HEK293 (cell line): ENCODE measurements around the gene ZNF780B.

ENCODE experiments used
- BCL11B ChIP-seq: fragments of 450-650 bp; formaldehyde crosslinking; IDR thresholded peaks from 2 replicates; pipeline ENCODE4 v1.5.1; 2016; ENCODE audit warnings: low read depth, missing biosample characterization, missing genetic modification characterization
- GLI4 ChIP-seq: fragments of 450-650 bp; formaldehyde crosslinking; IDR thresholded peaks from 2 replicates; pipeline ENCODE4 v1.5.1; 2016; ENCODE audit warnings: missing biosample characterization, missing genetic modification characterization
- KLF7 ChIP-seq: fragments of 450-650 bp; formaldehyde crosslinking; IDR thresholded peaks from 2 replicates; pipeline ENCODE4 v1.5.1; 2016; ENCODE audit warnings: missing biosample characterization, missing genetic modification characterization, borderline replicate concordance
- OVOL3 ChIP-seq: fragments of 450-650 bp; formaldehyde crosslinking; IDR thresholded peaks from 2 replicates; pipeline ENCODE4 v1.5.1; 2016; ENCODE audit warnings: missing biosample characterization, missing genetic modification characterization
- SALL2 ChIP-seq: fragments of 450-650 bp; formaldehyde crosslinking; IDR thresholded peaks from 2 replicates; pipeline ENCODE4 v1.5.0; 2017; ENCODE audit warnings: missing biosample characterization, mild to moderate bottlenecking, missing genetic modification characterization, borderline replicate concordance
- SCRT2 ChIP-seq: fragments of 450-650 bp; formaldehyde crosslinking; IDR thresholded peaks from 2 replicates; pipeline ENCODE4 v1.5.1; 2016; ENCODE audit warnings: missing biosample characterization, missing genetic modification characterization
- SETDB1 ChIP-seq: IDR thresholded peaks from one replicate; pipeline ENCODE4 v1.6.1; 2017; ENCODE audit warnings: mild to moderate bottlenecking, low read length, moderate library complexity, mixed read lengths; ENCODE audit not compliant: insufficient read length
- SP2 ChIP-seq: fragments of 450-650 bp; formaldehyde crosslinking; IDR thresholded peaks from 2 replicates; pipeline ENCODE4 v1.5.1; 2016; ENCODE audit warnings: missing biosample characterization, missing genetic modification characterization
- YY1 ChIP-seq: fragments of 450-650 bp; formaldehyde crosslinking; IDR thresholded peaks from 2 replicates; pipeline ENCODE4 v1.5.1; 2018; ENCODE audit warnings: missing biosample characterization, missing genetic modification characterization
- ZBTB1 ChIP-seq: fragments of 450-650 bp; formaldehyde crosslinking; IDR thresholded peaks from 2 replicates; pipeline ENCODE4 v1.5.1; 2016; ENCODE audit warnings: missing biosample characterization, missing genetic modification characterization
- ZBTB7A ChIP-seq: fragments of 450-650 bp; formaldehyde crosslinking; IDR thresholded peaks from 2 replicates; pipeline ENCODE4 v1.5.1; 2016; ENCODE audit warnings: low read depth, missing biosample characterization, missing genetic modification characterization
- ZBTB8A ChIP-seq: fragments of 450-650 bp; formaldehyde crosslinking; IDR thresholded peaks from 2 replicates; pipeline ENCODE4 v1.5.1; 2016; ENCODE audit warnings: missing biosample characterization, missing genetic modification characterization
- ZIC2 ChIP-seq: fragments of 450-650 bp; formaldehyde crosslinking; IDR thresholded peaks from 2 replicates; pipeline ENCODE4 v1.5.1; 2016; ENCODE audit warnings: missing biosample characterization, missing genetic modification characterization
- ZNF155 ChIP-seq: fragments of 450-650 bp; formaldehyde crosslinking; IDR thresholded peaks from 2 replicates; pipeline ENCODE4 v1.5.1; 2016; ENCODE audit warnings: missing biosample characterization, missing genetic modification characterization
- ZNF202 ChIP-seq: fragments of 450-650 bp; formaldehyde crosslinking; IDR thresholded peaks from 2 replicates; pipeline ENCODE4 v1.5.1; 2016; ENCODE audit warnings: missing biosample characterization, missing genetic modification characterization, borderline replicate concordance
- ZNF266 ChIP-seq: fragments of 450-650 bp; formaldehyde crosslinking; IDR thresholded peaks from 2 replicates; pipeline ENCODE4 v1.5.1; 2016; ENCODE audit warnings: missing biosample characterization, missing genetic modification characterization, low read depth
- ZNF274 ChIP-seq, 2 experiments: fragments of 200-500 bp in 1 of 2; fragments of 450-650 bp in 1 of 2; sonication (Bioruptor generic) in 1 of 2; formaldehyde crosslinking in 1 of 2; IDR thresholded peaks; 2 replicates each; pipeline versions ENCODE4 v1.5.1 to v1.6.1; 2014 to 2016; ENCODE audit warnings: borderline replicate concordance in 1 of 2, inconsistent platforms in 1 of 2, low read length in 1 of 2, missing biosample characterization in 1 of 2, missing genetic modification characterization in 1 of 2
- ZNF311 ChIP-seq: fragments of 450-650 bp; formaldehyde crosslinking; IDR thresholded peaks from 2 replicates; pipeline ENCODE4 v1.5.1; 2017; ENCODE audit warnings: missing biosample characterization, missing genetic modification characterization, borderline replicate concordance
- ZNF335 ChIP-seq: fragments of 450-650 bp; formaldehyde crosslinking; conservative IDR thresholded peaks from 2 replicates; pipeline ENCODE4 v1.5.1; 2016; ENCODE audit warnings: missing biosample characterization, missing genetic modification characterization
- ZNF394 ChIP-seq: fragments of 450-650 bp; formaldehyde crosslinking; IDR thresholded peaks from 2 replicates; pipeline ENCODE4 v1.5.1; 2016; ENCODE audit warnings: missing biosample characterization, missing genetic modification characterization, mild to moderate bottlenecking, moderate library complexity, borderline replicate concordance
- ZNF549 ChIP-seq: fragments of 450-650 bp; IDR thresholded peaks from 2 replicates; pipeline ENCODE4 v1.5.1; 2018; ENCODE audit warnings: missing biosample characterization, missing genetic modification characterization, mild to moderate bottlenecking, inconsistent platforms, moderate library complexity
- ZNF555 ChIP-seq: fragments of 450-650 bp; formaldehyde crosslinking; conservative IDR thresholded peaks from 2 replicates; pipeline ENCODE4 v1.5.1; 2017; ENCODE audit warnings: missing biosample characterization, mild to moderate bottlenecking, missing genetic modification characterization, inconsistent platforms
- ZNF596 ChIP-seq: fragments of 450-650 bp; IDR thresholded peaks from 2 replicates; pipeline ENCODE4 v1.5.0; 2018; ENCODE audit warnings: missing biosample characterization, mild to moderate bottlenecking, missing genetic modification characterization, moderate library complexity
- ZNF629 ChIP-seq: fragments of 450-650 bp; formaldehyde crosslinking; IDR thresholded peaks from 2 replicates; pipeline ENCODE4 v1.5.1; 2017; ENCODE audit warnings: missing biosample characterization, missing genetic modification characterization
- ZNF660 ChIP-seq: fragments of 450-650 bp; IDR thresholded peaks from 2 replicates; pipeline ENCODE4 v1.5.1; 2018; ENCODE audit warnings: missing biosample characterization, mild to moderate bottlenecking, missing genetic modification characterization
- ZNF830 ChIP-seq: fragments of 450-650 bp; IDR thresholded peaks from 2 replicates; pipeline ENCODE4 v1.5.0; 2018; ENCODE audit warnings: missing biosample characterization, missing genetic modification characterization, low read depth, mild to moderate bottlenecking, moderate library complexity
- TF ChIP-seq, protein P1 (sequence below): fragments of 450-650 bp; formaldehyde crosslinking; IDR thresholded peaks from 2 replicates; pipeline ENCODE4 v1.5.1; 2016; ENCODE audit warnings: missing biosample characterization, missing genetic modification characterization
- TF ChIP-seq, protein P2 (sequence below): fragments of 450-650 bp; formaldehyde crosslinking; conservative IDR thresholded peaks from 2 replicates; pipeline ENCODE4 v1.5.1; 2016; ENCODE audit warnings: low read depth, missing biosample characterization, missing genetic modification characterization
- TF ChIP-seq, protein P3 (sequence below): fragments of 450-650 bp; formaldehyde crosslinking; IDR thresholded peaks from 2 replicates; pipeline ENCODE4 v1.5.1; 2016; ENCODE audit warnings: missing biosample characterization, missing genetic modification characterization
- TF ChIP-seq, protein P4 (sequence below): fragments of 450-650 bp; formaldehyde crosslinking; IDR thresholded peaks from 2 replicates; pipeline ENCODE4; 2016; ENCODE audit warnings: missing biosample characterization, missing genetic modification characterization
- TF ChIP-seq, protein P5 (sequence below): fragments of 450-650 bp; formaldehyde crosslinking; IDR thresholded peaks from 2 replicates; pipeline ENCODE4 v1.5.1; 2016; ENCODE audit warnings: missing biosample characterization, missing genetic modification characterization

Gene ZNF780B

DNA sequence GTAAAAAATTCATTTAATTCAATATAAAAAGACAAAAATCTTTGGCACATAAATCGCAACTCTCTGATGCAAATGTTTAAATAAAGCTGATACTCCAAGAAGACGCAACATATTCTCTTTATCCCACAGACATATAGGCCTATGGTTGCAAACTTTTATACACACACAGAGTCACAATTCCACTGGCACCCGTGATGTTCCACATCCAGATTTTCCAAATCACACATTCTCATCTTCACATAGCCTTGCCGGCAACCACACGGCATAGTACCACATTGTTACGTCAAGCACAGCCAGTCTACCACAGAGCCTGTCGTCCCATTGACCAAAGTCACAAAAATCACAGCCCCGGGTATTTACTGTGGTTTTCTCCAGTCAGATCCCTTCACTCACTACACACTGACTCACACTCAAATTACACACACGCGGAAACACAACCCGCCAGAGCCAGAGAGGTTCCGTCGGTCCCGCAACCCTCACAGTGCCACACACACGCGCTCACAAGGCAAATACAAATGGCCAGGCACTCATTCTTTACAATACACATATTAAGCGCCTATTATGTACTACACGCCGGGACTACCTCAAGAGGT is 59.7 kb downstream of the ZNF780B start (continued):
- TF ChIP-seq, protein P1, sequence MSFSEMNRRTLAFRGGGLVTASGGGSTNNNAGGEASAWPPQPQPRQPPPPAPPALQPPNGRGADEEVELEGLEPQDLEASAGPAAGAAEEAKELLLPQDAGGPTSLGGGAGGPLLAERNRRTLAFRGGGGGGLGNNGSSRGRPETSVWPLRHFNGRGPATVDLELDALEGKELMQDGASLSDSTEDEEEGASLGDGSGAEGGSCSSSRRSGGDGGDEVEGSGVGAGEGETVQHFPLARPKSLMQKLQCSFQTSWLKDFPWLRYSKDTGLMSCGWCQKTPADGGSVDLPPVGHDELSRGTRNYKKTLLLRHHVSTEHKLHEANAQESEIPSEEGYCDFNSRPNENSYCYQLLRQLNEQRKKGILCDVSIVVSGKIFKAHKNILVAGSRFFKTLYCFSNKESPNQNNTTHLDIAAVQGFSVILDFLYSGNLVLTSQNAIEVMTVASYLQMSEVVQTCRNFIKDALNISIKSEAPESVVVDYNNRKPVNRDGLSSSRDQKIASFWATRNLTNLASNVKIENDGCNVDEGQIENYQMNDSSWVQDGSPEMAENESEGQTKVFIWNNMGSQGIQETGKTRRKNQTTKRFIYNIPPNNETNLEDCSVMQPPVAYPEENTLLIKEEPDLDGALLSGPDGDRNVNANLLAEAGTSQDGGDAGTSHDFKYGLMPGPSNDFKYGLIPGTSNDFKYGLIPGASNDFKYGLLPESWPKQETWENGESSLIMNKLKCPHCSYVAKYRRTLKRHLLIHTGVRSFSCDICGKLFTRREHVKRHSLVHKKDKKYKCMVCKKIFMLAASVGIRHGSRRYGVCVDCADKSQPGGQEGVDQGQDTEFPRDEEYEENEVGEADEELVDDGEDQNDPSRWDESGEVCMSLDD (tag by site-specific recombination) = no peak; the same call in 1 of the 2 replicates
- TF ChIP-seq ZNF266 (tag by site-specific recombination) (no peak), ZNF394 (tag by site-specific recombination) (no peak; the same call in 1 of the 2 replicates), SCRT2 (tag by site-specific recombination) (no peak), SETDB1 (no peak), SALL2 (tag by site-specific recombination) (no peak), ZNF660 (tag by site-specific recombination) (no peak; the same call in 1 of the 2 replicates), ZNF596 (tag by site-specific recombination) (no peak; the same call in 1 of the 2 replicates), ZNF549 (tag by site-specific recombination) (no peak), ZNF629 (peak; percentile 96), ZBTB1 (tag by site-specific recombination) (no peak), ZNF202 (no peak), ZNF335 (peak; percentile 99), ZNF155 (tag by site-specific recombination) (no peak), ZNF274 (IDR thresholded peaks at IDR 0.05; ENCODE audit: low read length) (no peak), ZNF274 (tag by site-specific recombination; IDR thresholded peaks at IDR 0.05; ENCODE audit: borderline replicate concordance) (no peak), SP2 (tag by site-specific recombination) (no peak), ZBTB7A (tag by site-specific recombination) (no peak), ZNF830 (tag by site-specific recombination) (no peak), ZNF555 (tag by site-specific recombination) (no peak), ZNF311 (tag by site-specific recombination) (no peak), KLF7 (tag by site-specific recombination) (no peak), BCL11B (tag by site-specific recombination) (no peak), ZIC2 (tag by site-specific recombination) (no peak), OVOL3 (tag by site-specific recombination) (no peak), ZBTB8A (tag by site-specific recombination) (no peak), YY1 (no peak), GLI4 (tag by site-specific recombination) (no peak)
- TF ChIP-seq, protein P2, sequence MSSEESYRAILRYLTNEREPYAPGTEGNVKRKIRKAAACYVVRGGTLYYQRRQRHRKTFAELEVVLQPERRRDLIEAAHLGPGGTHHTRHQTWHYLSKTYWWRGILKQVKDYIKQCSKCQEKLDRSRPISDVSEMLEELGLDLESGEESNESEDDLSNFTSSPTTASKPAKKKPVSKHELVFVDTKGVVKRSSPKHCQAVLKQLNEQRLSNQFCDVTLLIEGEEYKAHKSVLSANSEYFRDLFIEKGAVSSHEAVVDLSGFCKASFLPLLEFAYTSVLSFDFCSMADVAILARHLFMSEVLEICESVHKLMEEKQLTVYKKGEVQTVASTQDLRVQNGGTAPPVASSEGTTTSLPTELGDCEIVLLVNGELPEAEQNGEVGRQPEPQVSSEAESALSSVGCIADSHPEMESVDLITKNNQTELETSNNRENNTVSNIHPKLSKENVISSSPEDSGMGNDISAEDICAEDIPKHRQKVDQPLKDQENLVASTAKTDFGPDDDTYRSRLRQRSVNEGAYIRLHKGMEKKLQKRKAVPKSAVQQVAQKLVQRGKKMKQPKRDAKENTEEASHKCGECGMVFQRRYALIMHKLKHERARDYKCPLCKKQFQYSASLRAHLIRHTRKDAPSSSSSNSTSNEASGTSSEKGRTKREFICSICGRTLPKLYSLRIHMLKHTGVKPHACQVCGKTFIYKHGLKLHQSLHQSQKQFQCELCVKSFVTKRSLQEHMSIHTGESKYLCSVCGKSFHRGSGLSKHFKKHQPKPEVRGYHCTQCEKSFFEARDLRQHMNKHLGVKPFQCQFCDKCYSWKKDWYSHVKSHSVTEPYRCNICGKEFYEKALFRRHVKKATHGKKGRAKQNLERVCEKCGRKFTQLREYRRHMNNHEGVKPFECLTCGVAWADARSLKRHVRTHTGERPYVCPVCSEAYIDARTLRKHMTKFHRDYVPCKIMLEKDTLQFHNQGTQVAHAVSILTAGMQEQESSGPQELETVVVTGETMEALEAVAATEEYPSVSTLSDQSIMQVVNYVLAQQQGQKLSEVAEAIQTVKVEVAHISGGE (tag by site-specific recombination) = no peak
- TF ChIP-seq, protein P3, sequence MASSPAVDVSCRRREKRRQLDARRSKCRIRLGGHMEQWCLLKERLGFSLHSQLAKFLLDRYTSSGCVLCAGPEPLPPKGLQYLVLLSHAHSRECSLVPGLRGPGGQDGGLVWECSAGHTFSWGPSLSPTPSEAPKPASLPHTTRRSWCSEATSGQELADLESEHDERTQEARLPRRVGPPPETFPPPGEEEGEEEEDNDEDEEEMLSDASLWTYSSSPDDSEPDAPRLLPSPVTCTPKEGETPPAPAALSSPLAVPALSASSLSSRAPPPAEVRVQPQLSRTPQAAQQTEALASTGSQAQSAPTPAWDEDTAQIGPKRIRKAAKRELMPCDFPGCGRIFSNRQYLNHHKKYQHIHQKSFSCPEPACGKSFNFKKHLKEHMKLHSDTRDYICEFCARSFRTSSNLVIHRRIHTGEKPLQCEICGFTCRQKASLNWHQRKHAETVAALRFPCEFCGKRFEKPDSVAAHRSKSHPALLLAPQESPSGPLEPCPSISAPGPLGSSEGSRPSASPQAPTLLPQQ (tag by site-specific recombination) = no peak; the same call in 1 of the 2 replicates
- TF ChIP-seq, protein P4, sequence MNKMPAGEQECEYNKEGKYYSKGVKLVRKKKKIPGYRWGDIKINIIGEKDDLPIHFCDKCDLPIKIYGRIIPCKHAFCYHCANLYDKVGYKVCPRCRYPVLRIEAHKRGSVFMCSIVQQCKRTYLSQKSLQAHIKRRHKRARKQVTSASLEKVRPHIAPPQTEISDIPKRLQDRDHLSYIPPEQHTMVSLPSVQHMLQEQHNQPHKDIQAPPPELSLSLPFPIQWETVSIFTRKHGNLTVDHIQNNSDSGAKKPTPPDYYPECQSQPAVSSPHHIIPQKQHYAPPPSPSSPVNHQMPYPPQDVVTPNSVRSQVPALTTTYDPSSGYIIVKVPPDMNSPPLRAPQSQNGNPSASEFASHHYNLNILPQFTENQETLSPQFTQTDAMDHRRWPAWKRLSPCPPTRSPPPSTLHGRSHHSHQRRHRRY (tag by site-specific recombination) = no peak
- TF ChIP-seq, protein P5, sequence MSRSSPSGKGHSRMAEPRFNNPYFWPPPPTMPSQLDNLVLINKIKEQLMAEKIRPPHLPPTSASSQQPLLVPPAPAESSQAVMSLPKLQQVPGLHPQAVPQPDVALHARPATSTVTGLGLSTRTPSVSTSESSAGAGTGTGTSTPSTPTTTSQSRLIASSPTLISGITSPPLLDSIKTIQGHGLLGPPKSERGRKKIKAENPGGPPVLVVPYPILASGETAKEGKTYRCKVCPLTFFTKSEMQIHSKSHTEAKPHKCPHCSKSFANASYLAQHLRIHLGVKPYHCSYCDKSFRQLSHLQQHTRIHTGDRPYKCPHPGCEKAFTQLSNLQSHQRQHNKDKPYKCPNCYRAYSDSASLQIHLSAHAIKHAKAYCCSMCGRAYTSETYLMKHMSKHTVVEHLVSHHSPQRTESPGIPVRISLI (tag by site-specific recombination) = no peak
